Body of pancreas (tissue), 4 donors: ENCODE results near the gene EIF4EBP3. TPM values are rescaled to one million over a fixed set of nuclear protein-coding genes. Genes with fewer than 3 reads are reported as not detected.

Experiments
- ATAC-seq: fragments of 150-250 bp; one replicate; pipeline ENCODE4 v1.9.1; 2016
- DNase-seq, 4 donors: peaks; one replicate each; pipeline ENCODE4 v3.0.0-alpha.2; 2019
- H3K27ac ChIP-seq, 4 donors: fragments of 200-600 bp; sonication (generic); 1 replicate in 3 of 4; 2 replicates in 1 of 4; pipeline versions ENCODE4 v1.5.1 to v1.6.1; 2016 to 2019; ENCODE audit warnings: mild to moderate bottlenecking in 1 of 4, mixed read lengths in 1 of 4, moderate library complexity in 1 of 4
- H3K27me3 ChIP-seq, 2 donors: fragments of 200-600 bp; sonication (generic); one replicate each; pipeline ENCODE4 v1.6.0; 2016; ENCODE audit warnings: mild to moderate bottlenecking in 1 of 2
- H3K36me3 ChIP-seq, 2 donors: fragments of 200-600 bp; sonication (generic); replicated peaks in 1 of 2; 2 replicates each; pipeline ENCODE4 v1.5.1; 2016; ENCODE audit warnings: low read depth in 2 of 2; ENCODE audit not compliant: insufficient read depth in 1 of 2
- H3K4me1 ChIP-seq: fragments of 200-600 bp; sonication (generic); one replicate; pipeline ENCODE4 v1.6.0; 2016
- H3K4me3 ChIP-seq, 2 donors: fragments of 200-600 bp; sonication (generic); 1 replicate in 1 of 2; 2 replicates in 1 of 2; pipeline ENCODE4 v1.5.1; 2016 to 2019
- H3K9me3 ChIP-seq, 3 donors: fragments of 200-600 bp; sonication (generic); 1 replicate in 2 of 3; 2 replicates in 1 of 3; pipeline ENCODE4 v1.5.1; 2016
- CTCF ChIP-seq, 7 experiments: fragments of 450-650 bp in 4 of 7; fragments of 200-600 bp in 3 of 7; sonication (generic) in 3 of 7; IDR thresholded peaks; one replicate each; pipeline ENCODE4 v1.5.1; 2016 to 2019; ENCODE audit warnings: antibody characterized with exemption in 7 of 7
- POLR2A ChIP-seq, 3 donors: fragments of 450-650 bp; IDR thresholded peaks; one replicate each; pipeline ENCODE4 v1.6.1; 2016; ENCODE audit warnings: antibody characterized with exemption in 3 of 3, mild to moderate bottlenecking in 2 of 3
- WGBS, 2 donors: methylation state at CpG; one replicate each; pipeline ENCODE4 v1.1.5; 2017; 5-methylcytosine and 5-hydroxymethylcytosine counted together
- intact Hi-C: fragments of 100-400 bp; cut with DNase I; formaldehyde crosslinking; loops from one replicate; pipeline ENCODE4 v1.15.1; 2023
- total RNA-seq, 2 donors: library from RNA; depleted of rRNA; stranded (reverse); fragments of >200 nt; gene quantifications; one replicate each; pipeline ENCODE4 v1.1.0, GENCODE V29; 2016

Gene EIF4EBP3
- total RNA-seq, 2 donors from 2014 or later, result 7.3 TPM; not detected in 1

GRCh38 chr5:140554454-140554853, 7.0 kb downstream of the EIF4EBP3 start:
- Histone ChIP-seq H3K4me1 (peaks cover 33% of the 10 kb centered on the region), H3K36me3 (peaks cover 0 to 6% of the 10 kb centered on the region in 2 donors), H3K9me3 (no peaks in the 10 kb centered on the region), H3K27me3 (no peaks in the 10 kb centered on the region), H3K27ac (no peak overlapping the region), H3K4me3 (no peak overlapping the region)
- ATAC-seq (no peak), DNase-seq (no peak)
- 37 to 41% methylated on average over 2 of the region's 2 CpGs for WGBS, 2 donors
- no peak for TF ChIP-seq POLR2A (IDR thresholded peaks at IDR 0.05)
- TF ChIP-seq CTCF (IDR thresholded peaks at IDR 0.05), result no peak
- intact Hi-C loops, result no loop called here

GRCh38 chr5:140555747-140556312, 8.4 kb downstream of the EIF4EBP3 start:
- Histone ChIP-seq H3K27me3 (no peaks in the 10 kb centered on the region), H3K4me3 (no peak overlapping the region), H3K36me3 (peaks cover 0 to 5% of the 10 kb centered on the region in 2 donors), H3K27ac (no peak overlapping the region), H3K4me1 (peaks cover 27% of the 10 kb centered on the region), H3K9me3 (no peaks in the 10 kb centered on the region)
- DNase-seq (no peak), ATAC-seq (no peak)
- no peak for TF ChIP-seq CTCF (IDR thresholded peaks at IDR 0.05)
- no peak for TF ChIP-seq POLR2A (IDR thresholded peaks at IDR 0.05)
- intact Hi-C loops, result no loop called here
- WGBS, 2 donors, result 59 to 65% methylated on average over 1 of the region's 1 CpG

GRCh38 chr5:140556438-140556837, 9.0 kb downstream of the EIF4EBP3 start:
- no peaks in the 10 kb centered on the region for H3K9me3 ChIP-seq
- 2 to 6% methylated on average over 6 of the region's 6 CpGs for WGBS, 2 donors
- peak overlapping the region in 3 of 4 donors; percentile 60 to 87 (median 86) for H3K27ac ChIP-seq
- TF ChIP-seq POLR2A (IDR thresholded peaks at IDR 0.05) (no peak), CTCF (IDR thresholded peaks at IDR 0.05) (no peak)
- H3K36me3 ChIP-seq, result peaks cover 0 to 1% of the 10 kb centered on the region in 2 donors
- DNase-seq (no peak), ATAC-seq (peak; percentile 6)
- H3K4me3 ChIP-seq, result peak overlapping the region; percentile 53 to 75
- H3K27me3 ChIP-seq, result no peaks in the 10 kb centered on the region
- intact Hi-C loops, result no loop called here
- peaks cover 27% of the 10 kb centered on the region for H3K4me1 ChIP-seq

GRCh38 chr5:140557136-140557805, 9.8 kb downstream of the EIF4EBP3 start, which contains the start of gene SRA1:
TSS of gene SRA1 (minus strand) at chr5:140557473. CDS start at chr5:140557452, 21 bp downstream.
- DNase-seq (peak; percentile 89 to 93 (median 92)), ATAC-seq (peak; percentile 97)
- no peak for TF ChIP-seq CTCF (IDR thresholded peaks at IDR 0.05)
- peak; percentile 87 to 95 (median 91) for TF ChIP-seq POLR2A (IDR thresholded peaks at IDR 0.05)
- Histone ChIP-seq H3K4me3 (peak within 1 kb of the TSS; percentile 53 to 75), H3K27me3 (no peaks in the 10 kb centered on the region), H3K4me1 (peaks cover 30% of the 10 kb centered on the region), H3K9me3 (no peaks in the 10 kb centered on the region), H3K36me3 (no peaks in the 10 kb centered on the region), H3K27ac (peak within 1 kb of the TSS; percentile 60 to 87 (median 75))
- WGBS, 2 donors, result 1 to 3% methylated on average over 2 to 45 of the region's 46 CpGs
- intact Hi-C loops, result no loop called here
